ENCODE results near the gene PPEF1. TPM values are rescaled to one million over a fixed set of nuclear protein-coding genes. Genes with fewer than 3 reads are reported as not detected.

PPEF1 gene, protein sequence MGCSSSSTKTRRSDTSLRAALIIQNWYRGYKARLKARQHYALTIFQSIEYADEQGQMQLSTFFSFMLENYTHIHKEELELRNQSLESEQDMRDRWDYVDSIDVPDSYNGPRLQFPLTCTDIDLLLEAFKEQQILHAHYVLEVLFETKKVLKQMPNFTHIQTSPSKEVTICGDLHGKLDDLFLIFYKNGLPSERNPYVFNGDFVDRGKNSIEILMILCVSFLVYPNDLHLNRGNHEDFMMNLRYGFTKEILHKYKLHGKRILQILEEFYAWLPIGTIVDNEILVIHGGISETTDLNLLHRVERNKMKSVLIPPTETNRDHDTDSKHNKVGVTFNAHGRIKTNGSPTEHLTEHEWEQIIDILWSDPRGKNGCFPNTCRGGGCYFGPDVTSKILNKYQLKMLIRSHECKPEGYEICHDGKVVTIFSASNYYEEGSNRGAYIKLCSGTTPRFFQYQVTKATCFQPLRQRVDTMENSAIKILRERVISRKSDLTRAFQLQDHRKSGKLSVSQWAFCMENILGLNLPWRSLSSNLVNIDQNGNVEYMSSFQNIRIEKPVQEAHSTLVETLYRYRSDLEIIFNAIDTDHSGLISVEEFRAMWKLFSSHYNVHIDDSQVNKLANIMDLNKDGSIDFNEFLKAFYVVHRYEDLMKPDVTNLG
- polyA plus RNA-seq (2013, experiment 1 of 2; ENCODE audit: insufficient read length), result not detected
- not detected for polyA plus RNA-seq (2013, experiment 2 of 2; ENCODE audit: insufficient read length)

DNA sequence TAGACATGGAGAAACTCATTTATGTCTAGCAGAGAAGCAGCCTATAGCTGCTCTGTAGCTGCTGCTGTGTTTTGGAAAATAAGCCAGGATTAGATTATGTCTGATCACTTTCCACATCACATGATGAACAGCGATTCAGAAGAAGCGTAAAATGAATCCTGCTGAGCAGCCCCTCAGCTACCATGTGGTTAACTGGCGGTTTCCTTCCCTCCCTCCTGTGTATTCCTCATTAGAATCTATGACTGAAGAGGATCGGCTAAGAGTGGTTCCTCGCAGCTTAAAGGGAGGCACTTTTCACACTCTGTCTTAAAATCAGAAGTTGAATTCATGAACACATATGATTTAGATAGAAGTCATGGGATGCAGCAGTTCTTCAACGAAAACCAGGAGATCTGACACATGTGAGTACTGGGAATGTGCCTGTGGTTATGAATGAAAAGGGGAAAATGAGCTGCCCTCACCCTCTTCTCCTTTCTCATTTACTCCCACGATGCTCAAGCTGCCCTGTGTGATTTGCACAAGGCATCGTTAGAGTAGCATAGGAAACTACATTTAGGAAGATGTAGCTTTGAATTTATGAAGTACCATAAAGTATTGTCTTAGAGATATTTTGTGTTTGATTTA lies at the start of gene PPEF1:
Gene PPEF1, plus strand, starts transcription at position 220 of the 624 bp plus-strand sequence. Its CDS starts 136 bp downstream, at position 356.
- DNase-seq, result no peak

DNA sequence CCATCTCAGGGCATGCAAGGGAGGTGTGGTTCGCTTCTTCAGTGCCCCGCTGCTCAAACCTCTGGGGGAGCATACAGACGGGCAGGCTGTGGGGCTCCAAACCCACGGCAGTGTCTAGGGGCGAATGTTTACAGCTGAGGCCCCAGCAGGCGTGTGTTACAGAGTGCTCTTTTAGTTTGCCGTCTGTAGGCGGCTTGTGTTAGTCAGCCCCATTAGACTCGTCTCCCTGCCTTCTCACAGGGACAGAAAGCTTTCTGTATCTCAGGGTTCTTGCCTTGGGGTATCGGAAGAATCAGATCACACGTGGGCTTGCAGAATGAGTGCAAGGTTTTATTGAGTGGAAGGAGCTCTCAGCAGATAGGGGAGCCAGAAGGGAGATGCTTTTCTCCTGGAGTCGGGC lies 46.2 kb upstream of the PPEF1 start:
- no peak for DNase-seq

DNA sequence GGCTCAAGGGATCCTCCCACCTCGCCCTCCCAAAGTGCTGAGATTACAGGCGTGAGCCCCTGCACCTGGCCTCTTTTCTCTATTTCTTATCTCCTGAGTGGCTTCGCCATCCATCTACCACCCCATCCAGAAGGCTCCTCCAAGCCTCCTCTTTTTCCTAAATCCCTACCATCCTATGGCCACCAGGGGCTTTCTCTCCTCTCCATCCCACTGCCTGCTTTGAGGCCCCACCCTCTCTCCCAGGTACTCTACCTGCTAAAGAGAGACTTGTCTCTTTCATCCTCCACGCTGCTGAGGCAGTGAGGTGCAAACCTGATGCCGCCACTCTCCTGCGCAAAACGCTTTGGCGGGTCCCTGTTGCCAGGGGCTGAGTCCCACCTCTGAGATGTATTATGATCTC lies 42.5 kb upstream of the PPEF1 start:
- no peak for DNase-seq

DNA sequence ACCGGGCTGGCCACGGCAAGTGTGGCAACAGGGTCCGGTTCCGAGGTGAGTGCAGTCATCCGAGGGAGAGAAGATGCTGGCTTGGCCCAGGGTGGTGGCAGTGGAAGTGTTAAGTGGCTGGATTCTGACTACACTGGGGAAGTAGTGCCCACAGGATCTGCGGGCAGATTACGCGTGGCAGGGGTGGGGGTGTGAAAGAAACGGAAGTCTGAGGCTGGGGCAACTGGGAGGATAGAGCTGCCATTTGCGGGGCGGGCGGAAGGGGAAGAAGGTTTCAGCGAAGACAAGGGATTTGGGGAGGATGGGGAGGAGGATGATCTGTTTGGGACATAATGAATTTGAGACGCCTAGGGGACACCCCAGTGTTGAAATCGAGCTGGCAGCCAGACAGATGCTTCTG lies 40.8 kb upstream of the PPEF1 start:
- no peak for DNase-seq

DNA sequence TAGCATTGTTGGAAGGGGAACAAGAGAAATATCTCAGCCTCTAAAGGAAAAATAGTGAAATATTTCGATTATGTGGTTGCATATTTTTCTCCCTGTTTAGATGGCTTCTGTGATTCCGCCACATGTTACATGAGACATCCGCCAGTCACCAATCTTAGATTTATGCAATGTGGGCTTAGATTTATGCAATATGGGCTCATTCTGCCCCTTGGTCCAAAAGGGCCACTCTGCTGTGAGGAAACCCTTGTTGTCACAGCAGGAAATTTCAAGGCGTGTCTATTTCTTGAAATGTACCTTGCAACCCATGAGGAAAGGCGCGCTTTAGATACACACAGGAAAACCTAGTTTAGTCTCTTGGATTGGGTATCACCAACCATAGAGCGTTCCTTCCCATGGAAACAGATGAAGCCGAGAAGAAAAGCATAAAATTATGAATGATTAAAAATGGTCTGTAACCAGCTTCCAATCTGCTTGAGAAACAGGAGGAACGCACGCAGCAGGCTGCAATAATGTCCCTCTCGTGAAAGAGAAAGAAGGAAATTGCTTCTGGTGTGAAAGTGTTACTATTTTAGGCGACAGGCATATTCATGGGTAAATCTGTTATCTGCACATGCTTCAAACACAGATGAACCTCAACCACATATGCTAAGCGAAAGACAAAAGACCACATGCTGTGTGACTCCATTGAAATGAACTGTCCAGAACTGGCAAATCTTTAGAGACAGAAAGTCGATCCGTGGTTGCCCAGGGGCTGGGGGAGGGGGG lies 39.2 kb upstream of the PPEF1 start:
- DNase-seq, result no peak

DNA sequence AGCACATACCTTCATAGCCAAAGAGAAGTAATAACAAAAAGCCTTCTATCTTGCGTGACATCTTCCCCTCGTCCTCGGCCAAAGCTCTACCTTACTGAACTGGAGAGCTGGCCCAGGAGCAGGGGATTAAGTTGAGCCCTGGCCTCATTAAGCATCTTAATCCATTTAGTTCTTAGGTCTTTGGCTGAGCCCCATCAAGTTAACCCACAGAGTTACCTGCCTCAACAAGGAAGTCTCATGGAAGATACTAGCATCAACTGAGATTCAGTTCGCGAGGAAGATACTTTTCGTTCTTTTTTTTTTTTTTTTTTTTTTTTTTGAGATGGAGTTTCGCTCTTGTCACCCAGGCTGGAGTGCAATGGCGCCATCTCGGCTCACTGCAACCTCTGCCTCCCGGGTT lies 35.4 kb upstream of the PPEF1 start, which contains the start of gene RS1:
Gene RS1, minus strand, starts transcription at position 101 of the 400 bp plus-strand sequence. Its CDS starts 40 bp downstream, at position 61.
- no peak for DNase-seq

DNA sequence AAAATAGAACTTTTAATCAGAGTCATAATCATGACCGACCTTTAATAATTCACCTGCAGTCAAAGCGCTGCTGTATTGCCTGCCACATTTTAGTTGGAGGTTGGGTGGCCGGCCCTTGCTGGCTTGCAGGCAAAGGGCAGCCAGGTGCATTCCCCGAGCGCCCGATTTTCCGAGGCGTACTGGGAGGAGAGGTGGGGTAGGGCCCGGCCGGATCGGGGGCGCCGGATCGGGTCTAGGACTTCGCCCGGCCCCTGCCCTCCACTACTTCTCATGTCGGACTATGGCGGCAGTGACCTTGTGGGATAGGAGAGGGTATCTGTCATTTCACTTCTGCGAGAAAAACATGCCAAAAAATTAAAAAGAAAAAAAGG lies 33.0 kb upstream of the PPEF1 start:
- DNase-seq, result no peak

DNA sequence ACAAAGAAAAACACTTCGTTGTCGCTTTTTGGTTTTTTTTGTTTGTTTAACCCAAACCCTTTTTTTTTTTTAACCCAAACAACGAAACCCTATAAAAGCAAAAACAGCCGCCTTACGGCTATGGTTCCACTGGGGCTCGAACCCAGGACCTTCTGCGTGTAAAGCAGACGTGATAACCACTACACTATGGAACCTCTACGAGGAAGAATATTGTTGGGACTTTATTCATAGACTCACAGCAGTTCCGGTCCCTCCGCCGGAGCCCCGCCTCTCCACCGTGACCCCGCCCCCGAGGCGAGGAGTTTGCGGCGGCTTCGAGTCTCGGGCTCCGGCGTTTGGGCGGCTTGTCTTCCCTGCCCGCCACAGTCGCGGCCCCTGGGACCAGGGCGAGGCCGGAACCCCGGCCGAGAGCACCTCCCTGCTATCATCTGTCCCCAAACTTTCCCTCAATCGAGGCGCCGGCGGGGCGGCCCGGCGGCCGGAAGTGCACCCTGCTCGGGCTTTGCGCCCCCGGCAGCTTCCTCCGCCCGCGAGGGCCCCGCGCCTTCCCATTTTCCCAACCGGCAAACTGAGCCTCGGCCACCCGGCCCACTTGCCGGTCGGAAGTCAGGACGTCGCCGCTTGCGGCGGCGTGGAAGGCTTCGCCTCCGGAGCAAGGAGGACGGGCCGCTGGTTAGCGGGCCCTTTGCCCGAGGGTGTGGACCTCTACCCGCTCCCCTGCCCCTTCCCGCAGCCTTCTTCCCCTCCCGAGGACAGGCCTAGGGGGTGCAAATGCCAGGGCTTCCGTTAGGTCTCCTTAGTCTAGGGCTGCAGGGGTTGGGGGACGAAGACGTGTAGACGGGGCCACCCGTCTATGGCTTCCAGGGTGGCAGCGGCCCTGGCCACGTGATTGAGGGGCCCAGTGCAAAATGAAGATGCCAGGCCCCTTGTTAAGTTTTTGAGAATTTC lies 32.4 kb upstream of the PPEF1 start:
- peak; percentile 58 for DNase-seq

DNA sequence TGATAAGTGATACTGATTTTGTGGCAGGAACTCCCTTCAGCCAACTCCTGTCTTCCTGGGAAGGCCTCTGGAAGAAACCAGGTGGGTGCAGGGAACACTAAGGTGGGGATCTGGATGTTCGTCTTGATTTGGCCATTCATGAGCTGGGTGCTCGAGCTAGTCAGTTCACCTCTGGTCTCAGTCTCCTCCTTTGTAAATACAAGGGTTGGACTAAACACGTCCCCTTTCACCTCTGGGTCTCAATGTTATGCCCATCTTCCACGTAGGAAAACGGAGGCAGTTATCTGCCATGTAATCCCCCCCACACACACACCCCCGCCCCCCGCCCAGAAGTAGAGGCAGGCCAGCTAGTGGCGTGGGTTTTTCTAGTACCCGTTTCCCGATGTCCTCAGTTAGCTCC lies 31.4 kb upstream of the PPEF1 start:
- no peak for DNase-seq

DNA sequence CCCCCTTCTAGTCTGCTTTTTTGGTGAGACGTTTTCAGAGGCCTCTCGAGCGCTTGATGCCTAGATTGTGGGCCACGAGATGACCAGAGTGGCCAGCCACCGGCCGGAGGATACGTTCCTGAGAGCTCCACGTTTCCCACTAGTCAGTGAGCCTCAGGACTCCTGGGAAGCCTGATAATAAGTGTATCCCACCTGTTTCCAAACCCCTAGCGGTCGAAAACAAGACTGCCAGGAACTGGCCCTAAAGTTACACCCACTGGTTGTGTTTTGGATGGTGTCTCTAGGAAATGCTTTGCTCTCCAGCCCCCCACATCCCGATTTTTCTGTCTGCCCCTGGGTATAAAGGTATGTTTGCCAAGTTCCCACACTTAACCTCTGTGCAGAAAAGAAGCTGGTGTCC lies 31.0 kb upstream of the PPEF1 start:
- no peak for DNase-seq

DNA sequence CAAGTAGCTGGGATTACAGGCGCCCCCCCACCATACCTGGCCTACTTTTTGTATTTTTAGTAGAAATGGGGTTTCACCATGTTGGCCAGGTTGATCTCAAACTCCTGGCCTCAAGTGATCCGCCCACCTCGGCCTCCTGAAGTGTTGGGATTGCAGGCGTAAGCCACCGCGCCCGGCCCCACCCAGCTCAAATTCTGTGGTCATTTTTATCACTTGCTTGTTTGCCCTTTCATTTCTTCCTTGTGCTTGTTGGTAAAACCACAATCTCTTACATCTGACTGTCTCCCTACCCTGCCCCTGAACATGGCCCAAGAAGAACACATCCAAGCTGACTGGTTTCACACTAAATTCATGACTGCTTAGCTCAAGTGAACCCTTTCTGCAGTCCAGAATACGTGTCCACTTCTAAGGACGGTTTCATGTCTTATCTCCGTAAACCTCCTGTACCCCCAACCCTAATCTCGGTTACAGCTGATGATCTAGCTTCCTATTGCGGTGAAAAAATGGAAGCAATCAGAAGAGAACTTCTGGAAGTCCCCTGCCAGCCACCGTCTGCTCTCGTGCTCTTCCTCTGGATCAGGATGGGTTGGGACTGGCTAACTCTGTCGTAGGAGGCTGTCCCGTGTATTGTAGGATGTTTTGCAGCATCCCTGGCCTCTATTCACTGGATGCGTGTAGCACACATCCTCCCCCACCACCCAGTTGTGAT lies 30.1 kb upstream of the PPEF1 start:
- no peak for DNase-seq

DNA sequence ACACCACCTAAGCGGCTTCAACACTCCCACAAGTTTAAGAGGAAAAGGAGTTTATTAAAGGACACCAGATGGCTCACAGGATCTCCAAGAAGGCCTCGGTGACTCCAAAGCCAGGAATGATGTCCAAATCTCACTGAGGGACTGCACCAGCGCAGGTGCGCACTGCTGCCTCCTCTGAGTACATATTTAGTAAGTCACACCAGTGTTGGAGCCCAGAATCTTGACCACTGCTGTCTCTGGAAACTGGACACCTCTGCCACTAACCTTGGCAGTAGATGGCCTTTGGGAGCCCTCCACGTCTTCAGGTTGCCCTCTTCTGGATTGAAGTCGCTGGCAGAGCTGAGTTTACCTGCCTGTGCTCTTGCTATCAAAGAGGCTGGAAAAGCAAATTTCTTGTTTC lies 25.4 kb upstream of the PPEF1 start:
- DNase-seq, result no peak

DNA sequence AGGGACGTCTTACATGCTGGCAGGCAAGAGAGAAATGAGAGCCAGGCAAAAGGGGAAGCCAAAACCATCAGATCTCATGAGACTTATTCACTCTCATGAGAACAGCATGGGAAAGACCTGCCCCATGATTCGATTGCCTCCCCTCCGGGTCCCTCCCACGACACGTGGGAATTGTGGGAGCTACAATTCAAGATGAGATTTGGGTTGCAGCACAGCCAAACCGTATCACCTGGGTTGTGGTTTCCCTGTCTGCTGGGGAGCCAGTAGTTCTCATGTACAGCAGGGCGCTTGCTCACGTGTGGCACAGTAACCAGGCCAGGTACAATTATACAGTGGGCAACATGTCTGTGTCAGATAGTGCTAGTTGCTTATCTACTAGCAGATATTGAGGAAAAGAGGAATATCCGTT lies 24.5 kb upstream of the PPEF1 start:
- no peak for DNase-seq

DNA sequence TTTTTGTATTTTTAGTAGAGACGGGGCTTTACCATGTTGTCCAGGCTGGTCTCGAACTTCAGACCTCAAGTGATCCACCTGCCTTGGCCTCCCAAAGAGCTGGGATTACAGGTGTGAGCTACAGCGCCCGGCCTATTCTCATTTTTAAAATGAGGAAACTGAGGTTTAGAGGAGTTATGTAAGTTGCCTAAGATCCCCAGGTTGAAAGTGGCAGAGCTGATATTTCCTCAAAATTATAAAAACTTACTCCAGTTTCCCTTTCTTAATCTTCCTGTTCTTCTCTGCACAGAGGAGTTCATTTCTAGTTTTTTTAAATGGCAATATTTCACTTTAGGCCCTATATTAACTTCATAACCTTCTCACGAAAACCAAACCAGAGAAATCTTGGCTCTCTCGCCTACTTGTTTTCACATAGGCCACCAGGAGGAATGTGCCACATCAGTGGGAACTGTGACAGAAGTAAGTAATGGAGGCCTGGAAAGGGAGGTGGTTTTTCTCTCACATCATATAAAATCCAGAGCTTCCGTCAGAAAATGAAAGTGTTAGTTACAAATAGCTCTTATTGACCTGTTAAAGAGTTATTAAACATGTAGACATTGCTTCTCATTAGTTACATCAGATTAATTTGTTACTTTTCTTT lies 19.5 kb upstream of the PPEF1 start:
- DNase-seq, result no peak

DNA sequence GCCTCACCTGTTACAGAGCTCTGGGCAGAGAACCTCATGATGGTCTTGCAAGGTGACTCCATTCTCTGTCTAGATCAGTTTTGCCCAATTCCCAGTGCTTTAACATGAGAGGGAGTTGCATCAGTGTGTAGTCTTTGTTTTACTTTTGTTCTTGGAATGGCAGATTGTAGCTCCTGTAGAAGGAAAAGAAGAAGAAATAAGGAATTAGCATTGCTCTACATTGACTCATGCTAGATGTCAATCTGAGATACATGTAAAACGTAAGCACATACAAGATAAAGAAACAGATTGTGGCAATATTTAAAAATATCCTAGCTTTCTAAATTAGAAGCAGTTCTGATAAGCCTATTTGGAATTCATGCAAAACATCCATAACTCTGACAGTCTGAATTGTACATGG lies 16.0 kb upstream of the PPEF1 start:
- no peak for DNase-seq

DNA sequence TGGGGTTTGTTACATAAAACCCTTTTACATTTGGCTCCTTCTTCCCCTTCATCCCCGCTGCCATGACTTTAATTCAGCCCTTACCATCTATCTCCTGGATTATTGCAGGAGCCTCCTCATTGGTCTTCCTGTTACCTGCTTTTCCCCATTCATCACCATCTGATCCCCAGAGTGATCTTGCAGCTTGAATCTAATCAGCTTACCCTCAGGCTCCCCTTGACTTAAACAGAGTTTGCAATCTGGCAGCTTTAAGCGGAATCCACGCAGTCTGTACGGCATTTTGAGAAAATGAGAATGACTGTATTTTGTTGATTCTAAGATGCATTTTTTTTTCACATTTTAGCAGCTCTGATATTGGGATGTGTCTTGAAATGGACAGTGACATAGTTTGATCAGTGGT lies 14.9 kb upstream of the PPEF1 start:
- no peak for DNase-seq

DNA sequence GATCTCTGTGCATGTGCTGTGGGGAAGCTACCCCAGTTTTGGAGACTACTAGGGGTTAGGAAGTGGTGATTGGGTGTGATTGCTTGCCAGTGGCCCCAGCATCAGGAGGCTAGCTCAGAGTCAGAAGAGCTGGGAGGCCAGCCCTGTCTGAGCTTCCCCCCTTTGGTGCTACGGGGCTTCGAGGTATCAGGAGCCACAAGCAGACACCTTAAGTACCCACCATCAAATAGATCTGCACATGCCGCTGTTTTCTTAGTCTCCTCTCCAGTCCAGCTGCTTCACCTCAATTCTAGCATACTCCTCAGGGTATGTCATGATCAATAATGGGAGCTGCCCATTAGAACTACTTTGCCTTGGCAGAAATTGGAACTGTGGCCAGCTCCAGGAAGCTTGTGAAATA lies 10.8 kb upstream of the PPEF1 start:
- DNase-seq, result no peak

DNA sequence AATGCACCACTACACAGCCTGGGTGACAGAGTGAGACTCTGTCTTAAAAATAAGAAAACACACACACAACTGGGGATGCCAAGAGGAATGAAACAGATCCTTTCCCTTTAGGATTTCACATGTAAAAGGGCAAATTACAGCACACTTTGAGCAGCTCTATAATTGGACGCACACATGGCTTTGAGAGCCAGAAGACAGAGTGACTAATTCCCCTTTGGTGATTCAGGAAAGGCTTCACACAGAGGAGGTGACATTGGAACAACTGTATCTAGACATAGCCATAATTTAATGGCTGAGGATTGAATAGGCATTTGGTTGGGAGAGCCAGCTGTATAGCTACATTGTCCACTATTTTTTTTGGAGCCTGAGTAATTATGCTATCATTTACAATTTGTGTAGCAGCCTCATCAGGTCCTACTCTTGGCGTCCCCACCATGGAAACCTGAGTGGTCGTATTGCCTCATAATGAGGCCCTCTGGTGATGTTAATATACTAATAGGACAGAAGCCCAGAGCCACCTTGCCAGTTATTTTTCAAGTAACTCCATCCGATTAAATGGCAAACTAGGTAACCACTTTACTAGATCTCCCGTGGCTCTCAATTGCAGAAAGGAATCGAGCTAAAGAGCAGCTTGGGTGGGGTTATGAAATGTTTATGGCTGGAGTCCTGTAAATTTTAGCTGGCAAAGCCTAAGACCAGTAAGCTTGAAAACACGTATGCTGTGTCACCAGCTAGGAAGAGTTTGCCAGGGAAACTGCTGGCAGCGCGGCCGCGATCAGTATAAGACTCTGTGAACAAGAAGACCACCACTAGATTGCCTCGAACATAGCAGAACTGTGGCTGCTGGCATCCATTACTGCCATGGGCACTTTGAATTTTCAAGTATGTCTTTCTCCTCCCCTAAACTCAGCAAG lies 8.5 kb upstream of the PPEF1 start:
- DNase-seq, result peak; percentile 29

Data from fibroblast of skin of back (primary cell).